GM23248 (cell line): Measurements from ENCODE around the gene AHRR. TPM values are rescaled to one million over a fixed set of nuclear protein-coding genes. Genes with fewer than 3 reads are reported as not detected.

Experiments used
- DNase-seq: peaks from one replicate; pipeline ENCODE4 v3.0.0-alpha.2; 2015
- H2AFZ ChIP-seq: fragments of 200-600 bp; sonication (generic); 2 replicates; pipeline ENCODE4 v1.6.1; 2016; ENCODE audit warnings: antibody characterized with exemption
- H3F3A ChIP-seq: fragments of 200-600 bp; sonication (generic); 2 replicates; pipeline ENCODE4 v1.6.1; 2016; ENCODE audit warnings: mild to moderate bottlenecking, antibody characterized with exemption, mixed run types; ENCODE audit not compliant: insufficient read depth
- H3K27ac ChIP-seq: fragments of 200-600 bp; sonication (generic); 2 replicates; pipeline ENCODE4 v1.5.1; 2016; ENCODE audit warnings: mild to moderate bottlenecking
- H3K27me3 ChIP-seq: fragments of 200-600 bp; sonication (generic); replicated peaks from 2 replicates; pipeline ENCODE4 v1.6.1; 2016; ENCODE audit warnings: mild to moderate bottlenecking; ENCODE audit not compliant: insufficient read depth
- H3K36me3 ChIP-seq: fragments of 200-600 bp; sonication (generic); 2 replicates; pipeline ENCODE4 v1.6.1; 2016; ENCODE audit warnings: low read depth, mild to moderate bottlenecking
- H3K4me1 ChIP-seq: fragments of 200-600 bp; sonication (generic); 2 replicates; pipeline ENCODE4 v1.6.1; 2016; ENCODE audit warnings: mild to moderate bottlenecking; ENCODE audit not compliant: insufficient read depth
- H3K4me2 ChIP-seq: fragments of 200-600 bp; sonication (generic); one replicate; pipeline ENCODE4 v1.6.1; 2016; ENCODE audit warnings: mild to moderate bottlenecking; ENCODE audit not compliant: unreplicated experiment
- H3K4me3 ChIP-seq: fragments of 200-600 bp; sonication (generic); 2 replicates; pipeline ENCODE4 v1.5.1; 2016; ENCODE audit warnings: mild to moderate bottlenecking
- H3K79me2 ChIP-seq: fragments of 200-600 bp; sonication (generic); 2 replicates; pipeline ENCODE4 v1.6.1; 2016; ENCODE audit warnings: mild to moderate bottlenecking; ENCODE audit not compliant: insufficient read depth
- H3K9ac ChIP-seq: fragments of 200-600 bp; sonication (generic); 2 replicates; pipeline ENCODE4 v1.6.1; 2016; ENCODE audit warnings: mild to moderate bottlenecking
- H3K9me2 ChIP-seq: fragments of 200-600 bp; sonication (generic); 2 replicates; pipeline ENCODE4 v1.6.1; 2016; ENCODE audit warnings: mixed run types, mild to moderate bottlenecking, moderate library complexity; ENCODE audit not compliant: insufficient read depth
- H3K9me3 ChIP-seq: fragments of 200-600 bp; sonication (generic); one replicate; pipeline ENCODE4 v1.6.1; 2017; ENCODE audit warnings: low read depth
- H4K20me1 ChIP-seq: fragments of 200-600 bp; sonication (generic); 2 replicates; pipeline ENCODE4 v1.6.0; 2016; ENCODE audit not compliant: insufficient read depth
- EZH2 ChIP-seq: fragments of 200-600 bp; sonication (generic); IDR thresholded peaks from 2 replicates; pipeline ENCODE4 v1.6.1; 2018; ENCODE audit warnings: antibody characterized with exemption, mild to moderate bottlenecking; ENCODE audit not compliant: insufficient read depth, poor library complexity, severe bottlenecking
- EZH2phosphoT487 ChIP-seq: fragments of 200-600 bp; sonication (generic); IDR thresholded peaks from 2 replicates; pipeline ENCODE4 v1.6.1; 2018; ENCODE audit warnings: antibody characterized with exemption, moderate library complexity, mild to moderate bottlenecking, low read depth; ENCODE audit not compliant: insufficient read depth
- WGBS, 2 experiments: methylation state at CpG; one replicate each; pipeline ENCODE4 v1.1.6; 2015 to 2017; ENCODE audit warnings: low lambda C conversion rate in 2 of 2, low coverage in 1 of 2; ENCODE audit errors: missing lambda C conversion rate in 2 of 2; 5-methylcytosine and 5-hydroxymethylcytosine counted together
- in situ Hi-C: fragments of 300-500 bp; cut with MboI; formaldehyde crosslinking; loops from 2 replicates; pipeline ENCODE4 v1.15.0; 2020
- polyA plus RNA-seq: library from polyadenylated mRNA; unstranded; fragments of >200 nt; fragmentation: Nextera tagmentation; extraction: Ambion mirVana; gene quantifications from 2 replicates; pipeline ENCODE4 v1.2.1, GENCODE V29; 2016
- total RNA-seq: library from RNA; depleted of rRNA; stranded (reverse); fragments of >200 nt; shearing (Covaris generic); gene quantifications from 2 replicates; pipeline ENCODE4 v1.2.3, GENCODE V29; 2014

AHRR gene
- total and polyA plus RNA-seq, 2 experiments from 2014 or later = 13.2 to 33.7 TPM

- peak; percentile 93 for DNase-seq
- 5 to 12% methylated on average over 22 to 75 of the region's 86 CpGs for WGBS, 2 experiments
- H3K9me2 ChIP-seq = no peaks in the 10 kb centered on the region
- H2AFZ ChIP-seq = 0 out of 2 replicates have a peak overlapping the region, but pooled peaks have one; percentile 19
- in situ Hi-C loops = no loop called here
- peak overlapping the region; percentile 88 for H3K9ac ChIP-seq
- TF ChIP-seq EZH2 (no peak), EZH2phosphoT487 (no peak)
- no peaks in the 10 kb centered on the region for H4K20me1 ChIP-seq
- peaks cover 16% of the 10 kb centered on the region for H3K79me2 ChIP-seq
- H3K4me2 ChIP-seq = peak overlapping the region; percentile 67
- peak overlapping the region; percentile 62 for H3K4me3 ChIP-seq
- no peaks in the 10 kb centered on the region for H3K27me3 ChIP-seq
- H3K9me3 ChIP-seq = no peaks in the 10 kb centered on the region
- peaks cover 29% of the 10 kb centered on the region for H3K4me1 ChIP-seq
- no peaks in the 10 kb centered on the region; the same call in 1 of the 2 replicates for H3K36me3 ChIP-seq
- H3F3A ChIP-seq = peaks cover 29% of the 10 kb centered on the region
- peak overlapping the region; percentile 72 for H3K27ac ChIP-seq
Observed at GRCh38 chr5:373710-374602, 52.4 kb downstream of the AHRR start.

GRCh38 chr5:374631-375335 is 53.3 kb downstream of the AHRR start:
- no peak for TF ChIP-seq EZH2phosphoT487
- no peak for TF ChIP-seq EZH2
- Histone ChIP-seq H3K9me2 (no peaks in the 10 kb centered on the region), H3K4me2 (peak overlapping the region; percentile 67), H2AFZ (no peak overlapping the region), H3K79me2 (peaks cover 16% of the 10 kb centered on the region), H3K9ac (peak overlapping the region; percentile 88), H3K27me3 (no peaks in the 10 kb centered on the region), H3K36me3 (no peaks in the 10 kb centered on the region; the same call in 1 of the 2 replicates), H3K27ac (peak overlapping the region; percentile 72), H3K4me1 (peaks cover 38% of the 10 kb centered on the region), H3K9me3 (no peaks in the 10 kb centered on the region), H4K20me1 (no peaks in the 10 kb centered on the region), H3F3A (peaks cover 37% of the 10 kb centered on the region), H3K4me3 (no peak overlapping the region)
- in situ Hi-C loops = no loop called here
- DNase-seq = no peak
- WGBS, 2 experiments = 87 to 88% methylated on average over 19 of the region's 19 CpGs

- no peak overlapping the region for H3K9ac ChIP-seq
- H3K36me3 ChIP-seq = no peaks in the 10 kb centered on the region; the same call in 1 of the 2 replicates
- H3K27ac ChIP-seq = no peak overlapping the region
- peaks cover 44% of the 10 kb centered on the region for H3K4me1 ChIP-seq
- peaks cover 43% of the 10 kb centered on the region for H3F3A ChIP-seq
- no peak overlapping the region for H3K4me2 ChIP-seq
- WGBS, 2 experiments = 93 to 98% methylated on average over 18 to 21 of the region's 21 CpGs
- no peak for DNase-seq
- peaks cover 20% of the 10 kb centered on the region for H3K79me2 ChIP-seq
- no peaks in the 10 kb centered on the region for H3K9me2 ChIP-seq
- no peaks in the 10 kb centered on the region for H3K9me3 ChIP-seq
- H3K4me3 ChIP-seq = no peak overlapping the region
- no peak for TF ChIP-seq EZH2
- no peak for TF ChIP-seq EZH2phosphoT487
- in situ Hi-C loops = no loop called here
- H2AFZ ChIP-seq = no peak overlapping the region
- no peaks in the 10 kb centered on the region for H4K20me1 ChIP-seq
- H3K27me3 ChIP-seq = no peaks in the 10 kb centered on the region
Observed at GRCh38 chr5:375336-375920, 53.9 kb downstream of the AHRR start.
